Kidney epithelial cell (primary cell): Measurements from ENCODE around the gene NKAIN1. TPM values are rescaled to one million over a fixed set of nuclear protein-coding genes. Genes with fewer than 3 reads are reported as not detected.
A peak's percentile ranks its signal among the peaks of the same experiment; 100 is the strongest.

ENCODE experiments used
- DNase-seq: peaks from one replicate; pipeline ENCODE4 v3.0.0-alpha.2; 2010; ENCODE audit warnings: low read depth
- H3K27me3 ChIP-seq: 2 replicates; pipeline ENCODE4 v1.6.0; 2011; ENCODE audit warnings: low read length; ENCODE audit not compliant: control insufficient read depth, insufficient read depth
- H3K36me3 ChIP-seq: 2 replicates; pipeline ENCODE4 v1.5.1; 2011; ENCODE audit warnings: low read length; ENCODE audit not compliant: control insufficient read depth, insufficient read depth
- H3K4me3 ChIP-seq: 2 replicates; pipeline ENCODE4 v1.5.1; 2011; ENCODE audit warnings: low read depth, mild to moderate bottlenecking, control low read depth, low read length
- CTCF ChIP-seq: IDR thresholded peaks from 2 replicates; pipeline ENCODE4 v1.5.1; 2011; ENCODE audit warnings: mild to moderate bottlenecking, moderate library complexity, low read length, control low read depth, inconsistent platforms; ENCODE audit not compliant: insufficient read depth, poor library complexity, severe bottlenecking
- total RNA-seq: library from RNA; depleted of rRNA; stranded (reverse); fragments of >200 nt; gene quantifications from 2 replicates; pipeline ENCODE4 v1.2.3, GENCODE V29; 2015

The NKAIN1 gene
- total RNA-seq, 1 donor from 2014 or later, result 2.7 TPM

DNA sequence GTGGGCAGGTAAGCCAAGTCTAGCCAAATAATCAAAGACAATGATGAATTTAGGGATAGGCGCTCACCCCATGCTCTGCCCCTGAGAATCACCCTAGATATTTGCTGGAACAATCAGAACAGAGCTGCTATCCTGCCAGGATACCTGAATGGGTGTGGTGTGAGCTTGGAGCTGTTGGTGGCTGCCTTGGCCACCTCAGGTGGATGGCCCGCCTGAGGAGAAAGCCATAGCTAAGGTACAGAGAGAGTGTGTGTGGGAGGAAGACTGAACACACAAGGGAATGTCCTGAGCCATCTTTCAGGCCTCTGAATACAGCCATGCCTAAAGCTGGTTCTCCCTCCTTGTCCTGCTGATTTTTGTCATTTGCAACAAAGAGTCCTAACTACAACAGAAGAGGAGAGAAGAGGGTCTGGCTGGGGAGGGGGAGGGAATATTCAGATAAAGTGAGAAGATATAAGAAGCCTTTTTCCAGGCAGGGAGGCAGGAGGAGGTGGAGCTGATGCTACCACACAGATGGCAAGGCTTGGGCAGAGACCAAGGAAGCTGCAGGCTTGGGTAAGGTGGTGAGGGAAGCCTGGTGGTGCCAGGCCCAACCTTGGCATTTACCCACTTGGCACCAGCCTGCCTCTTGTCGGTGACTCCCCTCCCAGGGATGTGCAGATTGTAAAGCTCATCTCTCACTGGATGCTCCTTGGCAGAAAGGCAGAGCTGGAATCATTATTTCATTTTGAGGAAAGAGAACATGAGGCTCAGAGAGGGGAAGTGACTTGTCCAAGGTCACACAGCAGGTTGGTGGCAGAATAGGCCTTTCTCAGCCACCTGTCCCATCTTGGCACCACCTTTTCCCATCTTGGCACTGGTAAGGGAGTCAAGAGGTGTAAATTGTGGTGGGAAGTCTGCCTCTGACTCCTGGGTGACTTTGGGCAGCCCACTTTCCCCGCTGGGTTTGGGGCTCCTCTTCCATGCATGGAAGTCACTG, 49.7 kb downstream of the NKAIN1 start:
- H3K36me3 ChIP-seq, result no peaks in the 10 kb centered on the region
- TF ChIP-seq CTCF, result no peak
- peaks cover 2% of the 10 kb centered on the region for H3K27me3 ChIP-seq
- no peak for DNase-seq
- no peak overlapping the region for H3K4me3 ChIP-seq

DNA sequence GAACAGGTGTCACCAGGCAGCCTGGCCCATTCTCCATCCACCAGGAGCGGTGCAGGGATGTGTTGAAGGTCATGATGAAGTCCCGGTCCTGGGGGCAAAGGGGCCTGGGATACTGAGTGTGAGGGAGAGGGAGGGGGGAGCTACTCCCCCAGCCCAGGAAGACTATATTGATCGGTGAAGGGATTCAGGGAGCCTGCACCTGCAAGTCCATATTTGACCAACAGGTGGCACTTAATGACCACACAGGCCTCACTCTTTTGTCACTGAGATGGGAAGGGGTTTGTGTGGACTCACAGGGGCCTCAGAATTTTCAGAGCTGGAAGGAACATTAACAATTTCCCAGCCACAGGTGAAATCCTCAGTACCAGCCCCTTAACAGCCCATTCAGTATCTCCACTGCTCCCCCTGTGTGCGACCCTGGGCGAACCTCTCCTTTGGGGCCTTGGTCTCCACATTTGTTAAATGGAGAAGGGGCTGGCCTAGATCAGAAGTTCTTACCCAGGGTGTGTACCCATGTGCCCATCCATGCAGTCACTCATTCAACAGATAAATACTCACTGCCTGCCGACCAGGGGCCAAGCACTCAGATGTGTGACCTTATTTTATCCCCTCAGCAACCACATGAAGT, 55.6 kb downstream of the NKAIN1 start:
- DNase-seq, result no peak
- H3K4me3 ChIP-seq, result no peak overlapping the region
- peaks cover 12% of the 10 kb centered on the region for H3K27me3 ChIP-seq
- peak; percentile 85 for TF ChIP-seq CTCF
- H3K36me3 ChIP-seq, result no peaks in the 10 kb centered on the region

GRCh38 chr1:31183126-31183525, 56.6 kb downstream of the NKAIN1 start:
- peaks cover 10% of the 10 kb centered on the region for H3K27me3 ChIP-seq
- no peak for TF ChIP-seq CTCF
- H3K4me3 ChIP-seq, result no peak overlapping the region
- no peak for DNase-seq
- H3K36me3 ChIP-seq, result no peaks in the 10 kb centered on the region

GRCh38 chr1:31182352-31182751, 57.3 kb downstream of the NKAIN1 start:
- Histone ChIP-seq H3K36me3 (no peaks in the 10 kb centered on the region), H3K27me3 (peaks cover 10% of the 10 kb centered on the region), H3K4me3 (peak overlapping the region; percentile 10)
- peak; percentile 47 for TF ChIP-seq CTCF
- DNase-seq, result peak; percentile 78

- peak; percentile 47 for TF ChIP-seq CTCF
- Histone ChIP-seq H3K36me3 (no peaks in the 10 kb centered on the region), H3K27me3 (peaks cover 10% of the 10 kb centered on the region), H3K4me3 (peak overlapping the region; percentile 10)
- DNase-seq, result no peak
Measured at GRCh38 chr1:31181515-31182343, 58.0 kb downstream of the NKAIN1 start.
